SU-DHL-6 (cell line): ENCODE results near the gene LRRK1.

Experiments used
- EZH2phosphoT487 ChIP-seq: fragments of 200-600 bp; sonication (generic), shearing (Covaris generic); conservative IDR thresholded peaks from 2 replicates; pipeline ENCODE4 v1.6.1; 2018; ENCODE audit warnings: mild to moderate bottlenecking, antibody characterized with exemption, low read length, moderate library complexity, mixed read lengths
- TF ChIP-seq, protein P1 (sequence below): fragments of 200-600 bp; sonication (generic); IDR thresholded peaks from one replicate; pipeline ENCODE4 v1.5.1; 2017; ENCODE audit warnings: antibody characterized with exemption, mild to moderate bottlenecking, low read length, moderate library complexity; ENCODE audit not compliant: insufficient read depth, poor library complexity, severe bottlenecking

DNA sequence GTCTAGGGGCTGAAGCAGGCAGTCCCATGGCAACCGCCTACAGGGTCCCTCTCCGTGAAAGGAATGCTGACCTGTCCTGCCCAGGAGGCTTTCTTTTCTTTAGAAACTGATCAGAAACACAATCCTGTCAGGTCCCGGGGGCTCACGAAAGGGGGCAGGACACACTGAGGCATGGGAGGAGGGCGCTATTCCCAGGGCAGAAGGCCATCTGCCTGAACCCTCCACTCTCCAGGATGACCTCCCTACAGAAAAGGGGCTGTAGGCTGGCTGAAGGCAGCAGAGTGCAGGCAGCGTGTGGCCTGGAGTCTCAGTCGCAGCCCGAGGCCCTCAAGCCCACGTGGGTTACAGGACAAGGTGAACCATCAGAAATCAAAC is 18.4 kb upstream of the LRRK1 start:
- TF ChIP-seq, protein P1, sequence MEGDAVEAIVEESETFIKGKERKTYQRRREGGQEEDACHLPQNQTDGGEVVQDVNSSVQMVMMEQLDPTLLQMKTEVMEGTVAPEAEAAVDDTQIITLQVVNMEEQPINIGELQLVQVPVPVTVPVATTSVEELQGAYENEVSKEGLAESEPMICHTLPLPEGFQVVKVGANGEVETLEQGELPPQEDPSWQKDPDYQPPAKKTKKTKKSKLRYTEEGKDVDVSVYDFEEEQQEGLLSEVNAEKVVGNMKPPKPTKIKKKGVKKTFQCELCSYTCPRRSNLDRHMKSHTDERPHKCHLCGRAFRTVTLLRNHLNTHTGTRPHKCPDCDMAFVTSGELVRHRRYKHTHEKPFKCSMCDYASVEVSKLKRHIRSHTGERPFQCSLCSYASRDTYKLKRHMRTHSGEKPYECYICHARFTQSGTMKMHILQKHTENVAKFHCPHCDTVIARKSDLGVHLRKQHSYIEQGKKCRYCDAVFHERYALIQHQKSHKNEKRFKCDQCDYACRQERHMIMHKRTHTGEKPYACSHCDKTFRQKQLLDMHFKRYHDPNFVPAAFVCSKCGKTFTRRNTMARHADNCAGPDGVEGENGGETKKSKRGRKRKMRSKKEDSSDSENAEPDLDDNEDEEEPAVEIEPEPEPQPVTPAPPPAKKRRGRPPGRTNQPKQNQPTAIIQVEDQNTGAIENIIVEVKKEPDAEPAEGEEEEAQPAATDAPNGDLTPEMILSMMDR, result no peak
- no peak for TF ChIP-seq EZH2phosphoT487
